Suprapubic skin (tissue), 4 donors: ENCODE results near the gene CD151.

Experiments
- CTCF ChIP-seq, 2 donors: fragments of 200-600 bp in 1 of 2; fragments of 450-650 bp in 1 of 2; sonication (generic) in 1 of 2; IDR thresholded peaks; one replicate each; pipeline ENCODE4 v1.5.1; 2016 to 2019; ENCODE audit warnings: antibody characterized with exemption in 2 of 2, mild to moderate bottlenecking in 1 of 2, moderate library complexity in 1 of 2
- POLR2A ChIP-seq, 2 donors: fragments of 450-650 bp; IDR thresholded peaks; one replicate each; pipeline ENCODE4 v1.6.1; 2017; ENCODE audit warnings: antibody characterized with exemption in 2 of 2, mild to moderate bottlenecking in 2 of 2, moderate library complexity in 2 of 2
- POLR2AphosphoS5 ChIP-seq, 3 donors: sonication (generic); formaldehyde crosslinking; IDR thresholded peaks; one replicate each; pipeline ENCODE4 v1.6.1; 2017; ENCODE audit warnings: antibody characterized with exemption in 3 of 3

DNA sequence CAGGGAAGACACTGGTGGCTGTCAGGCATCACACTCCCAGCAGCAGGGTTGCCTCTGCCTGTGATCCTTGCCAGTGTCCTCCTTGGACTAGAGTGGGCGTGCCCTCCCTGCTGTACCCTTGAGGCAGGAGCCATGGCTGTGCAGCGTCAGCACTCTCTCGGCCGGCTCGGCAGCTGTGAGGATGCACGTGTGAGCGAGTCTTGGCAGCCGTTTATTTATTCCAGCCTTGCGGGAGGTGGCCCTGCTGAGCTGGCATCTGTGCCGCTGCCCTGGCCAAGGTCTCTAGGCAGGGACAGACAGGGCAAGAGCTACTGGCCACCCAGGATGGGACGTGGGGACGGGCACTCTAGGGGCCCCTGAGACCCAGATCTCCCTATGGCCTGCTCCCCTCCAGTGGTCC, 43.8 kb downstream of the CD151 start:
- no peak for TF ChIP-seq POLR2A (IDR thresholded peaks at IDR 0.05)
- TF ChIP-seq CTCF (IDR thresholded peaks at IDR 0.05), result no peak
- no peak for TF ChIP-seq POLR2AphosphoS5 (IDR thresholded peaks at IDR 0.05)
